ENCODE results near the gene ZIC1. TPM values are rescaled to one million over a fixed set of nuclear protein-coding genes. Genes with fewer than 3 reads are reported as not detected.

The ZIC1 gene
- total and polyA plus RNA-seq, 2 of the 13 experiments (the other 11 are each of a cell fraction or from before 2014, with no cell fraction given), result not detected

DNA sequence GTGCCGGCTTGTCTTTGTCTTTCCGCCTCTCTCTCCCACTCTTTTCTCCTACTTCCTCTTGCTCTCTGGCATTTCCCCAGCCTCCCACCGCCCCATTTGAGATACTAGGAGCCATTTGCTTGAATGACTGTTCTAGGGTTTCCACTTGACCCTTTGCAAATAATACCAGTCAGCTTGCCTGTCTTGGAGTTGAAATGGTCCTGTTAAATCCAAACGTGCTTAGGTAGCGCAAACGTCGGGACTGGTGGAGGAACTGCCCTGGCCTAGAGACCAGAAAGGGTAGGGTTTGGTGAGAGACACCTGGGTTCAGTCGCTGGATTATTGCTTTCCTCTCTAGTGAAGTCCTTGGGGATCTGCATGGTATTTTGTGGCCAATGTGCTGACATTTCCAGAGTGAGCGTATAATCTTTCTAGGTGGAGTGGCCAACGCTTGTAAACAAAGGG is 10.6 kb downstream of the ZIC1 start:
- Histone ChIP-seq H3K27me3 (ENCODE audit: control insufficient read depth in 1 of 2, insufficient read depth in 2 of 2, low read length in 2 of 2) (peaks cover 2 to 60% of the 10 kb centered on the region in 2 experiments; a peak in 4 of 5 replicates), H3K9me3 (ENCODE audit: low read length) (no peaks in the 10 kb centered on the region), H3K4me3 (replicated peaks in 1 of 3; ENCODE audit: insufficient read depth in 1 of 3, low read depth in 2 of 3, low read length in 3 of 3) (no peak overlapping the region), H3K4me1 (ENCODE audit: insufficient read depth, low read length) (no peaks in the 10 kb centered on the region), H3K36me3 (replicated peaks in 1 of 2; ENCODE audit: control insufficient read depth in 1 of 2, insufficient read depth in 2 of 2, low read length in 2 of 2) (no peaks in the 10 kb centered on the region), H3K4me2 (ENCODE audit: low read depth, low read length) (no peak overlapping the region), H4K20me1 (ENCODE audit: insufficient read depth, low read length) (no peaks in the 10 kb centered on the region), H2AFZ (ENCODE audit: low read length) (no peak overlapping the region), H3K79me2 (ENCODE audit: insufficient read depth, low read length) (no peaks in the 10 kb centered on the region), H3K9ac (ENCODE audit: insufficient read depth, low read depth, low read length) (no peak overlapping the region), H3K27ac (ENCODE audit: extremely low read length, insufficient read depth, low read length) (no peak overlapping the region)
- POLR2A ChIA-PET, result no interaction called here
- 61% methylated on average over 10 of the region's 10 CpGs for WGBS (ENCODE audit: low lambda C conversion rate)
- no TSS peak for BruUV-seq (replicated peaks)
- in situ Hi-C loops (cut with HindIII; ENCODE audit: extremely low pct_ligation_motif_present, low pct_unique_long_range_greater_than_20kb) (no loop called here), intact Hi-C loops (cut with micrococcal nuclease; ENCODE audit: unreplicated experiment) (no loop called here)
- no peak for DNase-seq (ENCODE audit: low spot score)
- ATAC-seq, result no peak
- CTCF ChIA-PET (ENCODE audit: low intra/inter-chr PET ratio, low total read pairs), result no interaction called here
- TF ChIP-seq ERF (CRISPR knock-in tag; IDR thresholded peaks at IDR 0.05), result no peak
- TF ChIP-seq, protein P1, sequence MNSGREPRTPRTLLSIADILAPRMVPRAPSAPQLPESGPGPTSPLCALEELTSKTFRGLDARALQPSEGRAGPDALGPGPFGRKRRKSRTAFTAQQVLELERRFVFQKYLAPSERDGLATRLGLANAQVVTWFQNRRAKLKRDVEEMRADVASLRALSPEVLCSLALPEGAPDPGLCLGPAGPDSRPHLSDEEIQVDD (CRISPR knock-in tag; IDR thresholded peaks at IDR 0.05; ENCODE audit: borderline replicate concordance), result no peak
- TF ChIP-seq ZNF12 (CRISPR knock-in tag; IDR thresholded peaks at IDR 0.05), result no peak
- TF ChIP-seq, protein P2, sequence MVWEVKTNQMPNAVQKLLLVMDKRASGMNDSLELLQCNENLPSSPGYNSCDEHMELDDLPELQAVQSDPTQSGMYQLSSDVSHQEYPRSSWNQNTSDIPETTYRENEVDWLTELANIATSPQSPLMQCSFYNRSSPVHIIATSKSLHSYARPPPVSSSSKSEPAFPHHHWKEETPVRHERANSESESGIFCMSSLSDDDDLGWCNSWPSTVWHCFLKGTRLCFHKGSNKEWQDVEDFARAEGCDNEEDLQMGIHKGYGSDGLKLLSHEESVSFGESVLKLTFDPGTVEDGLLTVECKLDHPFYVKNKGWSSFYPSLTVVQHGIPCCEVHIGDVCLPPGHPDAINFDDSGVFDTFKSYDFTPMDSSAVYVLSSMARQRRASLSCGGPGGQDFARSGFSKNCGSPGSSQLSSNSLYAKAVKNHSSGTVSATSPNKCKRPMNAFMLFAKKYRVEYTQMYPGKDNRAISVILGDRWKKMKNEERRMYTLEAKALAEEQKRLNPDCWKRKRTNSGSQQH (CRISPR knock-in tag; IDR thresholded peaks at IDR 0.05; ENCODE audit: low read depth), result no peak
- TF ChIP-seq, protein P3, sequence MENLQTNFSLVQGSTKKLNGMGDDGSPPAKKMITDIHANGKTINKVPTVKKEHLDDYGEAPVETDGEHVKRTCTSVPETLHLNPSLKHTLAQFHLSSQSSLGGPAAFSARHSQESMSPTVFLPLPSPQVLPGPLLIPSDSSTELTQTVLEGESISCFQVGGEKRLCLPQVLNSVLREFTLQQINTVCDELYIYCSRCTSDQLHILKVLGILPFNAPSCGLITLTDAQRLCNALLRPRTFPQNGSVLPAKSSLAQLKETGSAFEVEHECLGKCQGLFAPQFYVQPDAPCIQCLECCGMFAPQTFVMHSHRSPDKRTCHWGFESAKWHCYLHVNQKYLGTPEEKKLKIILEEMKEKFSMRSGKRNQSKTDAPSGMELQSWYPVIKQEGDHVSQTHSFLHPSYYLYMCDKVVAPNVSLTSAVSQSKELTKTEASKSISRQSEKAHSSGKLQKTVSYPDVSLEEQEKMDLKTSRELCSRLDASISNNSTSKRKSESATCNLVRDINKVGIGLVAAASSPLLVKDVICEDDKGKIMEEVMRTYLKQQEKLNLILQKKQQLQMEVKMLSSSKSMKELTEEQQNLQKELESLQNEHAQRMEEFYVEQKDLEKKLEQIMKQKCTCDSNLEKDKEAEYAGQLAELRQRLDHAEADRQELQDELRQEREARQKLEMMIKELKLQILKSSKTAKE (CRISPR knock-in tag; IDR thresholded peaks at IDR 0.05; ENCODE audit: borderline replicate concordance), result no peak
- no peak for TF ChIP-seq IKZF1 (IDR thresholded peaks at IDR 0.05)
- TF ChIP-seq, protein P4, sequence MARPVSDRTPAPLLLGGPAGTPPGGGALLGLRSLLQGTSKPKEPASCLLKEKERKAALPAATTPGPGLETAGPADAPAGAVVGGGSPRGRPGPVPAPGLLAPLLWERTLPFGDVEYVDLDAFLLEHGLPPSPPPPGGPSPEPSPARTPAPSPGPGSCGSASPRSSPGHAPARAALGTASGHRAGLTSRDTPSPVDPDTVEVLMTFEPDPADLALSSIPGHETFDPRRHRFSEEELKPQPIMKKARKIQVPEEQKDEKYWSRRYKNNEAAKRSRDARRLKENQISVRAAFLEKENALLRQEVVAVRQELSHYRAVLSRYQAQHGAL (CRISPR knock-in tag; IDR thresholded peaks at IDR 0.05; ENCODE audit: not compliant biosample characterization), result no peak
- TF ChIP-seq NFE2 (CRISPR knock-in tag; IDR thresholded peaks at IDR 0.05), result no peak
- TF ChIP-seq TBX3 (IDR thresholded peaks at IDR 0.05; ENCODE audit: borderline replicate concordance), result no peak
- no peak for TF ChIP-seq NCOA1 (CRISPR knock-in tag; IDR thresholded peaks at IDR 0.05)
- TF ChIP-seq ETV6 (CRISPR knock-in tag; conservative IDR thresholded peaks at IDR 0.05), result no peak
- TF ChIP-seq, protein P5, sequence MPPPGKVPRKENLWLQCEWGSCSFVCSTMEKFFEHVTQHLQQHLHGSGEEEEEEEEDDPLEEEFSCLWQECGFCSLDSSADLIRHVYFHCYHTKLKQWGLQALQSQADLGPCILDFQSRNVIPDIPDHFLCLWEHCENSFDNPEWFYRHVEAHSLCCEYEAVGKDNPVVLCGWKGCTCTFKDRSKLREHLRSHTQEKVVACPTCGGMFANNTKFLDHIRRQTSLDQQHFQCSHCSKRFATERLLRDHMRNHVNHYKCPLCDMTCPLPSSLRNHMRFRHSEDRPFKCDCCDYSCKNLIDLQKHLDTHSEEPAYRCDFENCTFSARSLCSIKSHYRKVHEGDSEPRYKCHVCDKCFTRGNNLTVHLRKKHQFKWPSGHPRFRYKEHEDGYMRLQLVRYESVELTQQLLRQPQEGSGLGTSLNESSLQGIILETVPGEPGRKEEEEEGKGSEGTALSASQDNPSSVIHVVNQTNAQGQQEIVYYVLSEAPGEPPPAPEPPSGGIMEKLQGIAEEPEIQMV (CRISPR knock-in tag; IDR thresholded peaks at IDR 0.05; ENCODE audit: low read depth), result no peak
- TF ChIP-seq, protein P6, sequence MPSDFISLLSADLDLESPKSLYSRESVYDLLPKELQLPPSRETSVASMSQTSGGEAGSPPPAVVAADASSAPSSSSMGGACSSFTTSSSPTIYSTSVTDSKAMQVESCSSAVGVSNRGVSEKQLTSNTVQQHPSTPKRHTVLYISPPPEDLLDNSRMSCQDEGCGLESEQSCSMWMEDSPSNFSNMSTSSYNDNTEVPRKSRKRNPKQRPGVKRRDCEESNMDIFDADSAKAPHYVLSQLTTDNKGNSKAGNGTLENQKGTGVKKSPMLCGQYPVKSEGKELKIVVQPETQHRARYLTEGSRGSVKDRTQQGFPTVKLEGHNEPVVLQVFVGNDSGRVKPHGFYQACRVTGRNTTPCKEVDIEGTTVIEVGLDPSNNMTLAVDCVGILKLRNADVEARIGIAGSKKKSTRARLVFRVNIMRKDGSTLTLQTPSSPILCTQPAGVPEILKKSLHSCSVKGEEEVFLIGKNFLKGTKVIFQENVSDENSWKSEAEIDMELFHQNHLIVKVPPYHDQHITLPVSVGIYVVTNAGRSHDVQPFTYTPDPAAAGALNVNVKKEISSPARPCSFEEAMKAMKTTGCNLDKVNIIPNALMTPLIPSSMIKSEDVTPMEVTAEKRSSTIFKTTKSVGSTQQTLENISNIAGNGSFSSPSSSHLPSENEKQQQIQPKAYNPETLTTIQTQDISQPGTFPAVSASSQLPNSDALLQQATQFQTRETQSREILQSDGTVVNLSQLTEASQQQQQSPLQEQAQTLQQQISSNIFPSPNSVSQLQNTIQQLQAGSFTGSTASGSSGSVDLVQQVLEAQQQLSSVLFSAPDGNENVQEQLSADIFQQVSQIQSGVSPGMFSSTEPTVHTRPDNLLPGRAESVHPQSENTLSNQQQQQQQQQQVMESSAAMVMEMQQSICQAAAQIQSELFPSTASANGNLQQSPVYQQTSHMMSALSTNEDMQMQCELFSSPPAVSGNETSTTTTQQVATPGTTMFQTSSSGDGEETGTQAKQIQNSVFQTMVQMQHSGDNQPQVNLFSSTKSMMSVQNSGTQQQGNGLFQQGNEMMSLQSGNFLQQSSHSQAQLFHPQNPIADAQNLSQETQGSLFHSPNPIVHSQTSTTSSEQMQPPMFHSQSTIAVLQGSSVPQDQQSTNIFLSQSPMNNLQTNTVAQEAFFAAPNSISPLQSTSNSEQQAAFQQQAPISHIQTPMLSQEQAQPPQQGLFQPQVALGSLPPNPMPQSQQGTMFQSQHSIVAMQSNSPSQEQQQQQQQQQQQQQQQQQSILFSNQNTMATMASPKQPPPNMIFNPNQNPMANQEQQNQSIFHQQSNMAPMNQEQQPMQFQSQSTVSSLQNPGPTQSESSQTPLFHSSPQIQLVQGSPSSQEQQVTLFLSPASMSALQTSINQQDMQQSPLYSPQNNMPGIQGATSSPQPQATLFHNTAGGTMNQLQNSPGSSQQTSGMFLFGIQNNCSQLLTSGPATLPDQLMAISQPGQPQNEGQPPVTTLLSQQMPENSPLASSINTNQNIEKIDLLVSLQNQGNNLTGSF (CRISPR knock-in tag; IDR thresholded peaks at IDR 0.05), result no peak
- no peak for TF ChIP-seq ZNF629 (CRISPR knock-in tag; conservative IDR thresholded peaks at IDR 0.05)
- FAIRE-seq, result no peak
